ENCODE data around the gene ATP6V0E1.

The ATP6V0E1 gene

GRCh38 chr5:173035904-173036707 is 52.5 kb downstream of the ATP6V0E1 start:
- DNase-seq (ENCODE audit: low spot score), result no peak

GRCh38 chr5:173039188-173039587 is 55.6 kb downstream of the ATP6V0E1 start:
- DNase-seq (ENCODE audit: low spot score), result no peak

- DNase-seq (ENCODE audit: low spot score), result no peak
Measured at GRCh38 chr5:173039964-173040363, 56.4 kb downstream of the ATP6V0E1 start.

GRCh38 chr5:173041881-173042762 is 58.6 kb downstream of the ATP6V0E1 start:
- DNase-seq (ENCODE audit: low spot score), result no peak

- no peak for DNase-seq (ENCODE audit: low spot score)
Measured at GRCh38 chr5:173042763-173043107, 59.2 kb downstream of the ATP6V0E1 start.

- no peak for DNase-seq (ENCODE audit: low spot score)
Measured at GRCh38 chr5:173045474-173045873, 61.9 kb downstream of the ATP6V0E1 start.

GRCh38 chr5:173047096-173047837 is 63.7 kb downstream of the ATP6V0E1 start:
- DNase-seq (ENCODE audit: low spot score), result peak; percentile 73

- no peak for DNase-seq (ENCODE audit: low spot score)
Measured at GRCh38 chr5:173047838-173048105, 64.2 kb downstream of the ATP6V0E1 start.

- DNase-seq (ENCODE audit: low spot score), result no peak
Measured at GRCh38 chr5:173050791-173051190, 67.2 kb downstream of the ATP6V0E1 start.

GRCh38 chr5:173051746-173052145 is 68.2 kb downstream of the ATP6V0E1 start:
- no peak for DNase-seq (ENCODE audit: low spot score)

GRCh38 chr5:173053041-173053440 is 69.5 kb downstream of the ATP6V0E1 start:
- DNase-seq (ENCODE audit: low spot score), result no peak

GRCh38 chr5:173055042-173055721 is 71.6 kb downstream of the ATP6V0E1 start:
- DNase-seq (ENCODE audit: low spot score), result no peak

GRCh38 chr5:173055722-173055982 is 72.1 kb downstream of the ATP6V0E1 start:
- DNase-seq (ENCODE audit: low spot score), result no peak

- DNase-seq (ENCODE audit: low spot score), result peak; percentile 95
Measured at GRCh38 chr5:173055983-173056782, 72.6 kb downstream of the ATP6V0E1 start, which contains the start of gene CREBRF. Gene CREBRF, plus strand, starts transcription at chr5:173056352. Its CDS starts 24,424 bp downstream, at chr5:173080776.

GRCh38 chr5:173056783-173057061 is 73.2 kb downstream of the ATP6V0E1 start:
- DNase-seq (ENCODE audit: low spot score), result no peak

- peak; percentile 98 for DNase-seq (ENCODE audit: low spot score)
Measured at GRCh38 chr5:173057062-173057924, 73.7 kb downstream of the ATP6V0E1 start.

- DNase-seq (ENCODE audit: low spot score), result no peak
Measured at GRCh38 chr5:173062141-173062540, 78.6 kb downstream of the ATP6V0E1 start.

GRCh38 chr5:173065155-173065554 is 81.6 kb downstream of the ATP6V0E1 start:
- DNase-seq (ENCODE audit: low spot score), result no peak

GRCh38 chr5:173069671-173070070 is 86.1 kb downstream of the ATP6V0E1 start:
- DNase-seq (ENCODE audit: low spot score), result no peak

GRCh38 chr5:173075137-173075843 is 91.7 kb downstream of the ATP6V0E1 start:
- no peak for DNase-seq (ENCODE audit: low spot score)
